ENCODE data around the gene CS.
"Not testable (repeated sequence)": the region's sequence is repeated elsewhere in the genome, so short reads cannot be mapped to it uniquely, and the experiment has no call there.

CS gene

DNA sequence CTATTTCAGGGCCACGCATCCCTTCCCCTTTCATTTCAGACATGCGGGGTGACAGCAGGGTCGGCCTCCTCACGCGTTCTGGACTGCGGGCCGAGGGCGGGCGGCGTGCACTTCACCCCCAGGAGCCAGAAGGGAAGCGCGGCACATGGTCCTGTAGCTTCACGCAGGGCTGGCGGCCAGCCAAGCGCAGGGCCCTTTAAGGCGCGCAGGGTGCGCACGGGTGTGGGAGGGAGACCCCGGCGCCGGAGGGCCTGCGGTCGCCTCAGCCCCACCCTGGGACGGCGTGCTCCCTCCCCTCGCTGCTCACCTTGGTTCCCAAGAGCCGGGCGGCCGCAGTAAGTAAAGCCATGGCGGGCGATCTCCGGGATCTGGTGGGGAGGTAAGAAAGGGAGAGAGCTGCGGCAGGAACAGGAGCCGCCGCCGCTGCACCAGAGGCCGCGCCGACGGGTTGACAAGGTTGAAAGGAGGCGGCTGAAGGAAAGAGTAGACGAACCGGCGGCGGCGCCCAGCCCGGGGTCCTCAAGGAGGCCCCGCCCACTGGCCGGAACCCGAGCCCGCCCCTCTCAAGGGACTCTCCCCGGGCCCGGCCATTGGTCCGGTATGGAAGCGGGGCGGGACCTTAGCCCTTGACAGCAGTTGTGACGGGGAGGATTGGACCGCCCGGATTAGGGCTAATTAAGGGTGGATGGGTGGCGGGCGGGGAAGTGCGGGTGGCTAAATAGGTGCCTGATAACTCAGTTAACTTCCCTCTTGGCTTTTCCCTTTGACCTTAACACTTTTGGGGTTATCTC, at the start of gene CS:
CS (minus strand) TSS at position 478 of the 791 bp plus-strand sequence; CDS start at position 349, 129 bp downstream.
- peak; percentile 98 for DNase-seq (ENCODE audit: low read depth in 2 of 2)
- H3K4me3 ChIP-seq (replicated peaks in 1 of 2; ENCODE audit: low read depth in 2 of 2, low read length in 2 of 2): peak within 1 kb of the TSS; percentile 73 to 89
- TF ChIP-seq, protein P1, sequence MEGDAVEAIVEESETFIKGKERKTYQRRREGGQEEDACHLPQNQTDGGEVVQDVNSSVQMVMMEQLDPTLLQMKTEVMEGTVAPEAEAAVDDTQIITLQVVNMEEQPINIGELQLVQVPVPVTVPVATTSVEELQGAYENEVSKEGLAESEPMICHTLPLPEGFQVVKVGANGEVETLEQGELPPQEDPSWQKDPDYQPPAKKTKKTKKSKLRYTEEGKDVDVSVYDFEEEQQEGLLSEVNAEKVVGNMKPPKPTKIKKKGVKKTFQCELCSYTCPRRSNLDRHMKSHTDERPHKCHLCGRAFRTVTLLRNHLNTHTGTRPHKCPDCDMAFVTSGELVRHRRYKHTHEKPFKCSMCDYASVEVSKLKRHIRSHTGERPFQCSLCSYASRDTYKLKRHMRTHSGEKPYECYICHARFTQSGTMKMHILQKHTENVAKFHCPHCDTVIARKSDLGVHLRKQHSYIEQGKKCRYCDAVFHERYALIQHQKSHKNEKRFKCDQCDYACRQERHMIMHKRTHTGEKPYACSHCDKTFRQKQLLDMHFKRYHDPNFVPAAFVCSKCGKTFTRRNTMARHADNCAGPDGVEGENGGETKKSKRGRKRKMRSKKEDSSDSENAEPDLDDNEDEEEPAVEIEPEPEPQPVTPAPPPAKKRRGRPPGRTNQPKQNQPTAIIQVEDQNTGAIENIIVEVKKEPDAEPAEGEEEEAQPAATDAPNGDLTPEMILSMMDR (IDR thresholded peaks at IDR 0.05; ENCODE audit: low read depth, low read length): no peak

DNA sequence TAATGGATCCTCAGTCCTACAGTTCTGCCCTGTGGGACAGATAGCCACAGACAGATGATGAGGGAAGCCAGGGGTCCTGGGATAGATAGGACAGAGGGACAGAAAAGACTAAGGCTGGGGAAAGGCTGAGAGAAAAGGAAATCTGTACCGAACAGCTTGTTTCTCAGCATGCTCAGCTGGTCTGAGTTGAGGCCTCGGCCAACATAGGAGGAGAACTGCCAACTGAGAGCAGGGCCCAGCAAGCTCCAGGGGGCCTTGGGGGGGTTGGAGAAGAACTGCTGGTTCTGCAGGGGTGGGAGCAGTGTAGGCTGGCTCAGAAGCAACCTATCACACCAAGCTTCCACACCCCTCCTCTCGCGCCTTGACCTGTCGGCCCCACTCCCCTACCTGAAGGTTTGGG, 48.6 kb upstream of the CS start:
- H3K4me3 ChIP-seq (replicated peaks in 1 of 2; ENCODE audit: low read depth in 2 of 2, low read length in 2 of 2): no peak overlapping the region
- TF ChIP-seq, protein P1 (IDR thresholded peaks at IDR 0.05; ENCODE audit: low read depth, low read length): no peak
- no peak for DNase-seq (ENCODE audit: low read depth in 2 of 2)

DNA sequence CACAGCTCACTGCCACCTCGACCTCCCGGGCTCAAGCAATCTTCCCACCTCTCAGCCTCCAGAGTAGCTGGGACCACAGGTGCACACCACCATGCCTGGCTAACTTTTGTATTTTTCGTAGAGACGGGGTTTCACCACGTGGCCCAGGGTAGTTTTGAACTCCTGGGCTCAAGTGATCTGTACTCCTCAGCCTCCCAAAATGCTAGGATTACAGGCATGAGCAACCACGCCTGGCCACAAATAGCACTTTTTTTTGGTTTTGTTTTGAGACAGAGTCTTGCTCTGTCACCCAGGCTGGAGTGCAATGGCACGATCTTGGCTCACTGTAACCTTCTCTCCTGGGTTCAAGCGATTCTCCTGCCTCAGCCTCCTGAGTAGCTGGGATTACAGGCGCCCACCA, 47.1 kb upstream of the CS start:
- H3K4me3 ChIP-seq (replicated peaks in 1 of 2; ENCODE audit: low read depth in 2 of 2, low read length in 2 of 2); DNase-seq (ENCODE audit: low read depth in 2 of 2): not testable (repeated sequence)

DNA sequence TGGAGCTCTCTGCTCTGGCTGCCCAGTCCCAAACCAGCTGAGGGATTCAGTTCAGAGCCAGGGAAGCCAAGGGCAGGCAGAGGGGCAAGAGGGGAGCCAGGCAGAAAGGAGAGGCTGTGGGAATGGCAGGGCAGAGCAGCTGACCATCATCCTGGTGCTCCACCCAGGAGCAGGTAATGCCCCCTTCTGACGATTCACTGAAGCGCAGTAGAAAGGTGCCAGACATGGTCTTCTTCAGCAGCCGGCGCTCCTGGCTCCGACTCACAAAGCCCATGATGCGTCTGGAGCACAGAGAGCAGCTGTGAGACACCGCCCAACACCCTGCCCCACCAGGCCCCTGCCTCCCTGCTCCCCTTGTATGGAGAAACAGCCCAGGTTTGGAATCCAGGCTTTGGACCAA, 46.5 kb upstream of the CS start:
- H3K4me3 ChIP-seq (replicated peaks in 1 of 2; ENCODE audit: low read depth in 2 of 2, low read length in 2 of 2): no peak overlapping the region
- DNase-seq (ENCODE audit: low read depth in 2 of 2): peak in 1 of 2 donors; percentile 10
- TF ChIP-seq, protein P1 (IDR thresholded peaks at IDR 0.05; ENCODE audit: low read depth, low read length): no peak

DNA sequence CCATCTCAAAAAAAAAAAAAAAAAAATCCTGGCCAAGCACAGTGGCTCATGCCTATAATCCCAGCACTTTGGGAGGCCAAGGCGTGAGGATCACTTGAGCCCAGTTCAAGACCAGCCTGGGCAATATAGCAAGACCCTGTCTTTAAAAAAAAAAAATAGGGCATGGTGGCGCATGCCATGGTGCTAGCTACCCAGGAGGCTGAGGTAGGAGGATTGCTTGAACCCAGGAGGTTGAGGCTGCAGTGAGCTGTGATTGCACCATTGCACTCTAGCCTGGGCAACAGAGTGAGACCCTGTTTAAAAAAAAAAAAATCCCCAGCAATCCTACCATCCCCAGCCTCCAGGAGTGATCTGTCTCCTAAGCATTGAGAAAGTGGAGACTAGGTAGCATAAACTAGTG, 42.2 kb upstream of the CS start:
- not testable (repeated sequence) for H3K4me3 ChIP-seq (replicated peaks in 1 of 2; ENCODE audit: low read depth in 2 of 2, low read length in 2 of 2); DNase-seq (ENCODE audit: low read depth in 2 of 2)

DNA sequence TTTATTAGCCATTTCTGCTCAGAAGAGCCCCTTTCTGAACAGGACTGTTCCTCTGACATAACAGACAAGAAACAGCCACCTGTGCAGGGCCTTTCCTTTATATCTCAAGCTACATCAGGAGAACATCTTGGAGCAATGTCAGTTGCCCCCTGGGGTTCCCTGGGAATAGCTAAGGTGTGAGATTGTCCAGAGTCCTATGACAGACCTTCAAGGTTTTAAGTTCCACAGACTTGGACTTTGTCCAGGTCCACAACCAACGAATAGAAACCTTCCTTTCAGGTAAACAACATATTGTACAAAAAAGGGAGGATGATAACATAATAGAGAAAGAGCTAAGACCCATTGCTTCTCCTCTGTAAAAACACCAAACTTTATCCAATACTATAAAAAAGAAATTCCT, 41.5 kb upstream of the CS start:
- no peak for DNase-seq (ENCODE audit: low read depth in 2 of 2)
- TF ChIP-seq, protein P1 (IDR thresholded peaks at IDR 0.05; ENCODE audit: low read depth, low read length): no peak
- no peak overlapping the region for H3K4me3 ChIP-seq (replicated peaks in 1 of 2; ENCODE audit: low read depth in 2 of 2, low read length in 2 of 2)

DNA sequence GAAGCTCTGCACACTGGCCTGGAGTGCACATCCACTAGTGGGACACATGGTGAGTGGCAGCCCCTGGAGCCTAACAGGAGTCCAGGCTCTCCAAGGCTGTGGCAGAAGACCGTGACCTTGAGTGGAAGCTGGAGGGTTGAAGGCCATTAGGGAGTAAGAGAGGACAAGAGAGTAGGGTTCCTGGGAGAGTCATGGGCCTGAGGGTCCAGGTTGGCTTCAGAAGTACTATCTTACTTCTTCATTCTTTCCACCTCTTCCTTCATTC, 39.0 kb upstream of the CS start:
- DNase-seq (ENCODE audit: low read depth in 2 of 2): no peak
- no peak overlapping the region for H3K4me3 ChIP-seq (replicated peaks in 1 of 2; ENCODE audit: low read depth in 2 of 2, low read length in 2 of 2)

More for the DNA sequence above, 39.0 kb upstream of the CS start:
- TF ChIP-seq, protein P1 (IDR thresholded peaks at IDR 0.05; ENCODE audit: low read depth, low read length): no peak

All from cardiac fibroblast (primary cell).